Sigmoid colon (tissue), 3 donors: Measurements from ENCODE around the gene MACROD2.

Experiments used
- CTCF ChIP-seq, 4 experiments: fragments of 450-650 bp in 3 of 4; fragments of 200-600 bp in 1 of 4; IDR thresholded peaks; one replicate each; pipeline ENCODE4 v1.5.1; 2016 to 2019; ENCODE audit warnings: antibody characterized with exemption in 4 of 4, mild to moderate bottlenecking in 3 of 4, moderate library complexity in 2 of 4
- POLR2A ChIP-seq, 2 donors: fragments of 450-650 bp; IDR thresholded peaks; one replicate each; pipeline ENCODE4 v1.6.1; 2016; ENCODE audit warnings: antibody characterized with exemption in 2 of 2, mild to moderate bottlenecking in 2 of 2, moderate library complexity in 2 of 2

DNA sequence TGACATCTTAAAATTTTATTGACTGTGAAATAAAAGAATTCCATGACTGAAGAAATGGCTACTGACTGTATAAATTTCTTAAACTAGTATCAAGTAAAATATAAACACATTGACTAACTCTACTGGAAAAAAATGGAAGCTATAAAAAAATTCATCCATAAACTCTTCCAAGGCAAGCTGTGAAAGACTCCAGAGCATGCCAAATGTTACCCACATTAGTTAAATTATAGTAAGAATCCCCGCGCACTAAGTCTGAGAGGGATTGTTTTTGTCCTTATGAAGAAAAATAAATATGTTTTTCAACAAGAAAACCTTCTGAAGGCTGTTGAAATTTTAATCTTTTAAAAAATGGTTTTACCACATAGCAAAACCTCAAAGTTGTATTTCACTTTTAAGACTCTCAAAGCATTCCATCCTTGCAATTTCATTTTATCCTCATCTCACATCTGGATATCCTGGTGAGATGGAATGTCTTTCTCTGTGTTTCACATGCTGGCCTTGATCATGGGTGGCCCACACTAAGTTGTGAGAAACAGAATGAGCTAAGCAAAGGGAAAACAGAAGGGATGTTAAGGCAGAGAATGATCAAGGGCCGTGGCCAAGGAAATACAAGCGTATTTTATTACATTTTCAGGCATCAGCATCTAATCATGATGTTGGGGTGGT, 1845.5 kb downstream of the MACROD2 start:
- TF ChIP-seq CTCF (IDR thresholded peaks at IDR 0.05): no peak
- TF ChIP-seq POLR2A (IDR thresholded peaks at IDR 0.05): no peak
